ENCODE data around the gene CHRDL2.
A peak's percentile ranks its signal among the peaks of the same experiment; 100 is the strongest.

CHRDL2 gene

GRCh38 chr11:74748211-74749126, 17.2 kb upstream of the CHRDL2 start, which contains the start of gene RNF169:
RNF169 (plus strand) TSS chr11:74748849; CDS start chr11:74748881, 32 bp downstream.
- DNase-seq = peak; percentile 73 to 85 (median 82)

GRCh38 chr11:74746868-74747267, 15.6 kb upstream of the CHRDL2 start:
- no peak for DNase-seq

GRCh38 chr11:74744277-74744676, 13.1 kb upstream of the CHRDL2 start:
- no peak for DNase-seq

- DNase-seq = no peak
These were observed 12.4 kb upstream of the CHRDL2 start for GRCh38 chr11:74743640-74744039.

GRCh38 chr11:74742070-74742469, 10.8 kb upstream of the CHRDL2 start:
- DNase-seq = no peak

GRCh38 chr11:74739546-74740270, 8.5 kb upstream of the CHRDL2 start:
- DNase-seq = peak in 4 of 6 experiments; percentile 12 to 44 (median 26)

- DNase-seq = no peak
These were observed 4.8 kb upstream of the CHRDL2 start for GRCh38 chr11:74736031-74736430.

- no peak for DNase-seq
These were observed 4.2 kb upstream of the CHRDL2 start for GRCh38 chr11:74735365-74735928.

GRCh38 chr11:74734559-74734925, 3.3 kb upstream of the CHRDL2 start:
- no peak for DNase-seq

- DNase-seq = no peak
These were observed 510 bp downstream of the CHRDL2 start for GRCh38 chr11:74730571-74731260.

GRCh38 chr11:74729397-74729796, 1.8 kb downstream of the CHRDL2 start:
- DNase-seq = no peak

GRCh38 chr11:74726547-74727182, 4.6 kb downstream of the CHRDL2 start:
- peak in 4 of 6 experiments; percentile 11 to 40 (median 24) for DNase-seq

- DNase-seq = no peak
These were observed 5.5 kb downstream of the CHRDL2 start for GRCh38 chr11:74725701-74726100.

GRCh38 chr11:74723511-74723910, 7.7 kb downstream of the CHRDL2 start:
- no peak for DNase-seq

- DNase-seq = no peak
These were observed 9.8 kb downstream of the CHRDL2 start for GRCh38 chr11:74721479-74721835.

GRCh38 chr11:74720596-74721478, 10.4 kb downstream of the CHRDL2 start:
- no peak for DNase-seq

- no peak for DNase-seq
These were observed 12.2 kb downstream of the CHRDL2 start for GRCh38 chr11:74719011-74719410.

GRCh38 chr11:74717221-74717969, 13.8 kb downstream of the CHRDL2 start:
- DNase-seq = no peak

GRCh38 chr11:74714904-74715303, 16.3 kb downstream of the CHRDL2 start:
- no peak for DNase-seq

- no peak for DNase-seq
These were observed 17.5 kb downstream of the CHRDL2 start for GRCh38 chr11:74713686-74714085.
